IMR-90 (cell line): ENCODE data around the gene RGS14. TPM values are rescaled to one million over a fixed set of nuclear protein-coding genes. Genes with fewer than 3 reads are reported as not detected.

Source experiments
- ATAC-seq: fragments of 200-7000 bp; cut with Tn5 transposase; 2 replicates; pipeline ENCODE4 v1.9.1; 2020; ENCODE audit warnings: low read depth, mild to moderate bottlenecking, moderate library complexity
- BruUV-seq: library from RNA; stranded (reverse); fragments of 400-500 nt; replicated peaks from 2 replicates; lab custom pipeline; 2021; lab: Mats Ljungman, UMichigan
- CTCF ChIA-PET: fragments of 300-600 bp; formaldehyde crosslinking; extraction: SDS; loops from one replicate; lab custom pipeline; 2021; ENCODE audit warnings: antibody characterized with exemption; lab: Yijun Ruan, JAX
- POLR2A ChIA-PET: fragments of 300-600 bp; sonication (Branson Sonifier 250); formaldehyde crosslinking; loops from one replicate; lab custom pipeline; 2022; ENCODE audit warnings: antibody characterized with exemption; ENCODE audit not compliant: unreplicated experiment; lab: Charles Lee
- DNase-seq: peaks from one replicate; pipeline ENCODE4 v3.0.0; 2013
- H2AFZ ChIP-seq: replicated peaks from 2 replicates; pipeline ENCODE3; 2013; ENCODE audit warnings: low read length, mild to moderate bottlenecking; ENCODE audit not compliant: poor library complexity
- H2AK5ac ChIP-seq: 2 replicates; pipeline ENCODE4 v1.6.1; 2013; ENCODE audit warnings: low read depth, low read length, inconsistent platforms
- H2AK9ac ChIP-seq: replicated peaks from 2 replicates; pipeline ENCODE3; 2013; ENCODE audit warnings: mild to moderate bottlenecking, low read depth, low read length, moderate library complexity; ENCODE audit not compliant: poor library complexity
- H2BK120ac ChIP-seq: 2 replicates; pipeline ENCODE4 v1.6.1; 2013; ENCODE audit warnings: low read depth, low read length, inconsistent platforms
- H2BK15ac ChIP-seq: 3 replicates; pipeline ENCODE4 v1.6.1; 2013; ENCODE audit warnings: low read depth, low read length, inconsistent platforms
- H2BK20ac ChIP-seq: 2 replicates; pipeline ENCODE4 v1.6.1; 2013; ENCODE audit warnings: low read depth, mild to moderate bottlenecking, inconsistent platforms, low read length, moderate library complexity
- H2BK5ac ChIP-seq: 2 replicates; pipeline ENCODE4 v1.6.1; 2013; ENCODE audit warnings: mild to moderate bottlenecking, low read depth, low read length, inconsistent platforms; ENCODE audit not compliant: poor library complexity, severe bottlenecking
- H3K14ac ChIP-seq: replicated peaks from 2 replicates; pipeline ENCODE4 v1.6.1; 2013; ENCODE audit warnings: low read depth, low read length, inconsistent platforms
- H3K18ac ChIP-seq: 2 replicates; pipeline ENCODE4 v1.6.1; 2013; ENCODE audit warnings: low read depth, low read length, control low read depth
- H3K23ac ChIP-seq: 2 replicates; pipeline ENCODE4 v1.6.1; 2013; ENCODE audit warnings: low read depth, low read length, inconsistent platforms
- H3K27ac ChIP-seq: 2 replicates; pipeline ENCODE4 v1.5.1; 2013; ENCODE audit warnings: mild to moderate bottlenecking, control low read depth, low read length; ENCODE audit not compliant: insufficient read depth
- H3K27me3 ChIP-seq: 2 replicates; pipeline ENCODE4 v1.6.1; 2013; ENCODE audit warnings: low read length; ENCODE audit not compliant: control insufficient read depth, insufficient read depth
- H3K36me3 ChIP-seq: 2 replicates; pipeline ENCODE4 v1.6.1; 2013; ENCODE audit warnings: low read length, mixed read lengths; ENCODE audit not compliant: control insufficient read depth, insufficient read depth
- H3K4ac ChIP-seq: 2 replicates; pipeline ENCODE4 v1.6.1; 2013; ENCODE audit warnings: low read depth, low read length, inconsistent platforms
- H3K4me1 ChIP-seq: 2 replicates; pipeline ENCODE4 v1.6.1; 2013; ENCODE audit warnings: low read length, mixed read lengths; ENCODE audit not compliant: control insufficient read depth, insufficient read depth
- H3K4me2 ChIP-seq: 2 replicates; pipeline ENCODE4 v1.6.1; 2013; ENCODE audit warnings: low read depth, mild to moderate bottlenecking, control low read depth, low read length, moderate library complexity
- H3K4me3 ChIP-seq: 2 replicates; pipeline ENCODE4 v1.5.1; 2013; ENCODE audit warnings: low read depth, mild to moderate bottlenecking, control low read depth, low read length, moderate library complexity; ENCODE audit not compliant: insufficient read depth
- H3K56ac ChIP-seq: 2 replicates; pipeline ENCODE4 v1.6.1; 2013; ENCODE audit warnings: low read length, inconsistent platforms; ENCODE audit not compliant: insufficient read depth; ENCODE audit errors: extremely low read depth
- H3K79me1 ChIP-seq, 2 experiments: 2 replicates each; pipeline ENCODE4 v1.6.1; 2013; ENCODE audit warnings: low read length in 2 of 2, inconsistent platforms in 1 of 2, low read depth in 1 of 2
- H3K9ac ChIP-seq: 2 replicates; pipeline ENCODE4 v1.6.1; 2013; ENCODE audit warnings: low read depth, low read length, control low read depth
- H3K9me1 ChIP-seq: 2 replicates; pipeline ENCODE4 v1.6.1; 2013; ENCODE audit warnings: low read length, inconsistent platforms; ENCODE audit not compliant: insufficient read depth
- H3K9me3 ChIP-seq: 2 replicates; pipeline ENCODE4 v1.6.1; 2013; ENCODE audit warnings: low read length; ENCODE audit not compliant: control insufficient read depth, insufficient read depth
- H4K20me1 ChIP-seq: 2 replicates; pipeline ENCODE4 v1.6.1; 2013; ENCODE audit warnings: low read length, inconsistent platforms; ENCODE audit not compliant: insufficient read depth
- H4K5ac ChIP-seq: 2 replicates; pipeline ENCODE4 v1.6.1; 2013; ENCODE audit warnings: mild to moderate bottlenecking, low read depth, low read length, control low read depth
- H4K8ac ChIP-seq, 2 experiments: 2 replicates each; pipeline ENCODE4 v1.6.1; 2013; ENCODE audit warnings: low read depth in 2 of 2, low read length in 2 of 2, control low read depth in 1 of 2, inconsistent platforms in 1 of 2
- H4K91ac ChIP-seq: 2 replicates; pipeline ENCODE4 v1.6.1; 2013; ENCODE audit warnings: low read depth, low read length, inconsistent platforms; ENCODE audit not compliant: insufficient read depth
- BHLHE40 ChIP-seq: fragments of 150-350 bp; IDR thresholded peaks from 2 replicates; pipeline ENCODE4 v1.6.1; 2016; ENCODE audit warnings: mild to moderate bottlenecking, low read depth, low read length
- CEBPB ChIP-seq: IDR thresholded peaks from 2 replicates; pipeline ENCODE4 v1.6.1; 2012; ENCODE audit warnings: low read depth, low read length, improper control_type of control experiment
- CHD1 ChIP-seq: IDR thresholded peaks from 2 replicates; pipeline ENCODE4 v1.6.1; 2012; ENCODE audit warnings: low read depth, low read length, improper control_type of control experiment
- CTCF ChIP-seq: conservative IDR thresholded peaks from 2 replicates; pipeline ENCODE4 v1.5.1; 2012; ENCODE audit warnings: mild to moderate bottlenecking, low read depth, low read length, improper control_type of control experiment
- FOS ChIP-seq: fragments of 150-350 bp; IDR thresholded peaks from 2 replicates; pipeline ENCODE4 v1.6.1; 2016; ENCODE audit warnings: low read depth, low read length
- MAFK ChIP-seq: IDR thresholded peaks from 2 replicates; pipeline ENCODE4 v1.6.1; 2012; ENCODE audit warnings: low read depth, low read length, improper control_type of control experiment
- MAZ ChIP-seq: IDR thresholded peaks from 2 replicates; pipeline ENCODE4 v1.6.1; 2012; ENCODE audit warnings: low read depth, mild to moderate bottlenecking, low read length, improper control_type of control experiment, moderate library complexity, borderline replicate concordance
- MXI1 ChIP-seq: IDR thresholded peaks from 2 replicates; pipeline ENCODE4 v1.6.1; 2012; ENCODE audit warnings: low read depth, mild to moderate bottlenecking, low read length, moderate library complexity, borderline replicate concordance
- NFE2L2 ChIP-seq: fragments of 150-350 bp; IDR thresholded peaks from 2 replicates; pipeline ENCODE4 v1.6.1; 2016; ENCODE audit warnings: low read depth, mild to moderate bottlenecking, low read length
- POLR2A ChIP-seq: IDR thresholded peaks from 2 replicates; pipeline ENCODE4 v1.6.1; 2012; ENCODE audit warnings: mild to moderate bottlenecking, low read depth, low read length
- RAD21 ChIP-seq: IDR thresholded peaks from 2 replicates; pipeline ENCODE4 v1.6.1; 2012; ENCODE audit warnings: low read length, improper control_type of control experiment
- RFX5 ChIP-seq: IDR thresholded peaks from 2 replicates; pipeline ENCODE4 v1.8.0; 2012; ENCODE audit warnings: low read depth, mild to moderate bottlenecking, low read length, moderate library complexity
- SMC3 ChIP-seq: fragments of 150-350 bp; IDR thresholded peaks from 2 replicates; pipeline ENCODE4 v1.6.1; 2016; ENCODE audit warnings: low read depth, mild to moderate bottlenecking, antibody characterized with exemption, low read length, moderate library complexity
- USF2 ChIP-seq: fragments of 150-350 bp; IDR thresholded peaks from 2 replicates; pipeline ENCODE4 v1.6.1; 2017; ENCODE audit warnings: mild to moderate bottlenecking, antibody characterized with exemption, low read length, low read depth
- WGBS, 2 experiments: methylation state at CpG; one replicate each; pipeline versions ENCODE4 v1.1.5 to v1.1.7; 2013; ENCODE audit warnings: missing lambda C conversion rate in 2 of 2; ENCODE audit not compliant: insufficient read length in 1 of 2; ENCODE audit errors: extremely low coverage in 2 of 2; 5-methylcytosine and 5-hydroxymethylcytosine counted together
- dilution Hi-C: fragments of 300-500 bp; cut with HindIII; formaldehyde crosslinking; loops from one replicate; pipeline ENCODE4 v1.14.3; 2018; ENCODE audit warnings: low sequenced_read_pairs; ENCODE audit not compliant: unreplicated experiment
- in situ Hi-C: fragments of 300-500 bp; cut with MboI; formaldehyde crosslinking; loops from 3 replicates; pipeline ENCODE4 v1.14.3; 2019; ENCODE audit warnings: low sequenced_read_pairs, inconsistent platforms, mixed read lengths
- intact Hi-C: fragments of 100-400 bp; cut with micrococcal nuclease; formaldehyde crosslinking; loops from 2 replicates; pipeline ENCODE4 v1.10.0; 2022
- polyA plus RNA-seq, 3 experiments: library from polyadenylated mRNA; depleted of rRNA; stranded (reverse); fragments of >200 nt; gene quantifications; 2 replicates each; pipeline ENCODE4 v1.2.3, GENCODE V29; 2012; ENCODE audit warnings: low replicate concordance in 1 of 3
- total RNA-seq: library from RNA; depleted of rRNA; stranded (reverse); fragments of >200 nt; gene quantifications from 2 replicates; pipeline ENCODE4 v1.2.3, GENCODE V29; 2012
- TF ChIP-seq, protein P1 (sequence below): fragments of 150-350 bp; IDR thresholded peaks from 2 replicates; pipeline ENCODE4 v1.6.1; 2016; ENCODE audit warnings: low read depth, mild to moderate bottlenecking, low read length, moderate library complexity, borderline replicate concordance

RGS14 gene
- total and polyA plus RNA-seq, 2 of the 4 experiments (the other 2 are of a cell fraction), result 1.1 to 6.5 TPM

DNA sequence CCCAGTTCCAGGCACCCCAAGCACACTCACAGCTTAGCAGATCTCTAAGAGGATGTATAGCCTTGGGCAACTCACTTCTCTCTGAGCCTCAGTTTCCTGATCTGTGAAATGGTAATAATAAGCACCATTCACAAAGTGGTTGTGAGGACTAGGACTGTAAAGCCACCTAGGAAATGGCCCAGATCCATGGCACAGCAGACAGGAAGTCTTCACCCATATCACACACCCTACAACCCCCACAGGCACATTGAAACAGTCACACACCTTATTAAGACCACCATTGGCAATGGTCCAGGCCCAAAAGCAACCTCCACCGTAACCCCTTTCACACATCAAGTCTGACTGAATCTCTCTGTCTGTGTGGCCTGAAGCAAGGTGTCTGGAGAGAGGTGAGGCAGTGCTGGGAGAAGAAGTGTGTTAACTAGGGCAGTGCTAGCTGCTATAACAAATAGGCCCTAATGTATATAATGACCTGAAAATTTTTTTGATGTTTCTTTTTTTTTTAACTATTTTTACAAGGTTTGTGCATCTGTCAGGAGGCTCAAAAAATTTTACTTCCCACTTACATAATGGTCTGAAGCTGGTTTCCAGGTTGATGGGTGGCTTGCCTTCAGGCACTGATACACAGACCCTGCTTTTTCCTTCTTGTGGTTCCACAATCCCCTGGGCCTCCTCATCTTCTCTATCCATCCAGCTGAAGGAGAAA is 2.4 kb upstream of the RGS14 start:
- no peak overlapping the region for H2BK20ac ChIP-seq
- TF ChIP-seq USF2 (no peak), CHD1 (no peak), RFX5 (no peak), RAD21 (no peak), NFE2L2 (no peak), CTCF (no peak), FOS (no peak), SMC3 (no peak), BHLHE40 (no peak), POLR2A (no peak), CEBPB (no peak), MAZ (no peak), MAFK (no peak), MXI1 (no peak)
- TF ChIP-seq, protein P1, sequence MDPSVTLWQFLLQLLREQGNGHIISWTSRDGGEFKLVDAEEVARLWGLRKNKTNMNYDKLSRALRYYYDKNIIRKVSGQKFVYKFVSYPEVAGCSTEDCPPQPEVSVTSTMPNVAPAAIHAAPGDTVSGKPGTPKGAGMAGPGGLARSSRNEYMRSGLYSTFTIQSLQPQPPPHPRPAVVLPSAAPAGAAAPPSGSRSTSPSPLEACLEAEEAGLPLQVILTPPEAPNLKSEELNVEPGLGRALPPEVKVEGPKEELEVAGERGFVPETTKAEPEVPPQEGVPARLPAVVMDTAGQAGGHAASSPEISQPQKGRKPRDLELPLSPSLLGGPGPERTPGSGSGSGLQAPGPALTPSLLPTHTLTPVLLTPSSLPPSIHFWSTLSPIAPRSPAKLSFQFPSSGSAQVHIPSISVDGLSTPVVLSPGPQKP, result no peak

More for the DNA sequence above, 2.4 kb upstream of the RGS14 start:
- no TSS peak for BruUV-seq
- Histone ChIP-seq H4K91ac (no peak overlapping the region), H3K27ac (no peak overlapping the region), H3K56ac (no peak overlapping the region), H2BK5ac (no peak overlapping the region), H3K4me3 (no peak overlapping the region), H3K36me3 (no peaks in the 10 kb centered on the region), H4K20me1 (no peaks in the 10 kb centered on the region; the same call in 1 of the 2 replicates), H2AFZ (no peak overlapping the region), H3K79me1 (peaks cover 11% of the 10 kb centered on the region in 2 experiments), H4K5ac (no peak overlapping the region), H3K14ac (no peak overlapping the region), H3K9me1 (peaks cover 5% of the 10 kb centered on the region; the same call in 1 of the 2 replicates), H3K4me1 (peaks cover 6% of the 10 kb centered on the region), H2AK9ac (no peak overlapping the region), H3K18ac (no peak overlapping the region), H2AK5ac (no peak overlapping the region), H3K27me3 (peaks cover 18% of the 10 kb centered on the region), H3K4me2 (no peak overlapping the region), H3K9ac (no peak overlapping the region), H2BK120ac (no peak overlapping the region), H4K8ac (no peak overlapping the region), H3K4ac (no peak overlapping the region), H3K23ac (no peak overlapping the region), H2BK15ac (no peak overlapping the region), H3K9me3 (peaks cover 2% of the 10 kb centered on the region; the same call in 1 of the 2 replicates)
- WGBS, 2 experiments, result no CpG with 5 or more reads among the region's 1 CpG
- no peak for ATAC-seq
- no peak for DNase-seq
- ChIA-PET POLR2A (no interaction called here), CTCF (interaction anchor here (0.6 to 1.2 kb wide), 2 partner anchors 28 to 120 kb away, joined by 5 to 10 read pairs; no protein-coding TSS in a partner anchor)
- in situ Hi-C loops, result no loop called here
- intact Hi-C loops, result no loop called here
- dilution Hi-C loops, result no loop called here
